Panc1 (cell line): ENCODE measurements around the gene ALS2CL. TPM values are rescaled to one million over a fixed set of nuclear protein-coding genes. Genes with fewer than 3 reads are reported as not detected.

Experiments used
- ATAC-seq: fragments of 200-7000 bp; cut with Tn5 transposase; 2 replicates; pipeline ENCODE4 v1.9.1; 2020; ENCODE audit warnings: mild to moderate bottlenecking, moderate library complexity
- BruUV-seq: library from RNA; stranded (reverse); fragments of 400-500 nt; replicated peaks from 2 replicates; lab custom pipeline; 2021; lab: Mats Ljungman, UMichigan
- CTCF ChIA-PET: fragments of 300-600 bp; sonication (Branson Sonifier 250); formaldehyde crosslinking; loops from one replicate; lab custom pipeline; 2022; ENCODE audit warnings: antibody characterized with exemption; lab: Charles Lee
- POLR2A ChIA-PET: fragments of 300-600 bp; sonication (Branson Sonifier 250); formaldehyde crosslinking; loops from one replicate; lab custom pipeline; 2022; ENCODE audit warnings: antibody characterized with exemption; lab: Charles Lee
- DNase-seq: peaks from one replicate; pipeline ENCODE4 v3.0.0-alpha.2; 2010; ENCODE audit warnings: low read depth, low spot score
- H3K27ac ChIP-seq: 2 replicates; pipeline ENCODE4 v1.5.1; 2011; ENCODE audit warnings: mild to moderate bottlenecking, low read length, inconsistent platforms
- H3K27me3 ChIP-seq: fragments of 200-500 bp; sonication (Bioruptor generic); 2 replicates; pipeline ENCODE4 v1.6.0; 2014; ENCODE audit warnings: low read length, inconsistent platforms; ENCODE audit not compliant: control insufficient read depth, insufficient read depth
- H3K36me3 ChIP-seq: fragments of 200-500 bp; sonication (Bioruptor generic); 2 replicates; pipeline ENCODE4 v1.5.1; 2014; ENCODE audit warnings: inconsistent platforms, mild to moderate bottlenecking, low read length, moderate library complexity; ENCODE audit not compliant: control insufficient read depth, insufficient read depth
- H3K4me1 ChIP-seq: 2 replicates; pipeline ENCODE4 v1.5.1; 2011; ENCODE audit warnings: inconsistent platforms, mild to moderate bottlenecking, low read length, moderate library complexity; ENCODE audit not compliant: control insufficient read depth, insufficient read depth
- H3K4me3 ChIP-seq, 2 experiments: 2 replicates each; pipeline ENCODE4 v1.5.1; 2011 to 2012; ENCODE audit warnings: low read depth in 2 of 2, low read length in 2 of 2, mild to moderate bottlenecking in 2 of 2, inconsistent platforms in 1 of 2, moderate library complexity in 1 of 2
- H3K9me3 ChIP-seq: fragments of 200-500 bp; sonication (Bioruptor generic); 2 replicates; pipeline ENCODE4 v1.5.1; 2014; ENCODE audit warnings: low read depth, mild to moderate bottlenecking, inconsistent platforms, low read length, moderate library complexity; ENCODE audit not compliant: control insufficient read depth, insufficient read depth
- POLR2AphosphoS5 ChIP-seq: IDR thresholded peaks from 2 replicates; pipeline ENCODE4 v1.6.1; 2012; ENCODE audit warnings: mild to moderate bottlenecking, low read depth, low read length, moderate library complexity
- REST ChIP-seq, 2 experiments: IDR thresholded peaks; 2 replicates each; pipeline ENCODE4 v1.6.1; 2011 to 2012; ENCODE audit warnings: low read depth in 2 of 2, control low read depth in 1 of 2, low read length in 1 of 2, mild to moderate bottlenecking in 1 of 2, moderate library complexity in 1 of 2; ENCODE audit not compliant: insufficient read depth in 1 of 2
- TCF7L2 ChIP-seq: IDR thresholded peaks from 2 replicates; pipeline ENCODE4 v1.6.1; 2011; ENCODE audit warnings: mild to moderate bottlenecking, low read depth, low read length, inconsistent platforms
- in situ Hi-C: cut with HindIII; loops from 2 replicates; pipeline ENCODE4 v1.10.0; 2016; ENCODE audit warnings: low sequenced_read_pairs, low pct_unique_long_range_greater_than_20kb
- intact Hi-C: fragments of 100-400 bp; cut with micrococcal nuclease; formaldehyde crosslinking; loops from one replicate; pipeline ENCODE4 v1.10.0; 2022; ENCODE audit not compliant: unreplicated experiment
- total RNA-seq: library from RNA; stranded (reverse); gene quantifications from one replicate; pipeline ENCODE4 v1.2.1, GENCODE V29; 2021; ENCODE audit not compliant: unreplicated experiment
- TF ChIP-seq, protein P1 (sequence below): fragments of 450-650 bp; IDR thresholded peaks from 2 replicates; pipeline ENCODE4 v1.5.1; 2017; ENCODE audit warnings: mild to moderate bottlenecking

Gene ALS2CL
- total RNA-seq, 1 experiment from 2014 or later: 2.7 TPM

GRCh38 chr3:46709157-46709654, 15.7 kb upstream of the ALS2CL start:
- H3K4me3 ChIP-seq: no peak overlapping the region
- CTCF ChIA-PET: interaction anchor here (1.2 kb wide), 1 partner anchor 200 kb away, joined by 3 read pairs; no protein-coding TSS in a partner anchor
- BruUV-seq: no TSS peak
- in situ Hi-C loops: no loop called here
- DNase-seq (no peak), ATAC-seq (no peak)
- H3K36me3 ChIP-seq: no peaks in the 10 kb centered on the region
- no peak for TF ChIP-seq POLR2AphosphoS5
- TF ChIP-seq, protein P1, sequence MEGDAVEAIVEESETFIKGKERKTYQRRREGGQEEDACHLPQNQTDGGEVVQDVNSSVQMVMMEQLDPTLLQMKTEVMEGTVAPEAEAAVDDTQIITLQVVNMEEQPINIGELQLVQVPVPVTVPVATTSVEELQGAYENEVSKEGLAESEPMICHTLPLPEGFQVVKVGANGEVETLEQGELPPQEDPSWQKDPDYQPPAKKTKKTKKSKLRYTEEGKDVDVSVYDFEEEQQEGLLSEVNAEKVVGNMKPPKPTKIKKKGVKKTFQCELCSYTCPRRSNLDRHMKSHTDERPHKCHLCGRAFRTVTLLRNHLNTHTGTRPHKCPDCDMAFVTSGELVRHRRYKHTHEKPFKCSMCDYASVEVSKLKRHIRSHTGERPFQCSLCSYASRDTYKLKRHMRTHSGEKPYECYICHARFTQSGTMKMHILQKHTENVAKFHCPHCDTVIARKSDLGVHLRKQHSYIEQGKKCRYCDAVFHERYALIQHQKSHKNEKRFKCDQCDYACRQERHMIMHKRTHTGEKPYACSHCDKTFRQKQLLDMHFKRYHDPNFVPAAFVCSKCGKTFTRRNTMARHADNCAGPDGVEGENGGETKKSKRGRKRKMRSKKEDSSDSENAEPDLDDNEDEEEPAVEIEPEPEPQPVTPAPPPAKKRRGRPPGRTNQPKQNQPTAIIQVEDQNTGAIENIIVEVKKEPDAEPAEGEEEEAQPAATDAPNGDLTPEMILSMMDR: no peak
- no peak for TF ChIP-seq REST (IDR thresholded peaks at IDR 0.05; ENCODE audit: insufficient read depth in 1 of 2, low read depth in 2 of 2, low read length in 1 of 2)
- no peak for TF ChIP-seq TCF7L2
- H3K27me3 ChIP-seq: no peaks in the 10 kb centered on the region
- POLR2A ChIA-PET: no interaction called here
- peaks cover 6% of the 10 kb centered on the region; the same call in 1 of the 2 replicates for H3K4me1 ChIP-seq
- H3K9me3 ChIP-seq: no peaks in the 10 kb centered on the region
- no peak overlapping the region for H3K27ac ChIP-seq
- intact Hi-C loops: no loop called here

- DNase-seq (no peak), ATAC-seq (no peak)
- in situ Hi-C loops (no loop called here), intact Hi-C loops (no loop called here)
- Histone ChIP-seq H3K4me1 (no peaks in the 10 kb centered on the region), H3K27ac (no peak overlapping the region), H3K27me3 (no peaks in the 10 kb centered on the region), H3K9me3 (no peaks in the 10 kb centered on the region), H3K36me3 (no peaks in the 10 kb centered on the region), H3K4me3 (no peak overlapping the region)
- no peak for TF ChIP-seq POLR2AphosphoS5
- no peak for TF ChIP-seq REST (IDR thresholded peaks at IDR 0.05; ENCODE audit: insufficient read depth in 1 of 2, low read depth in 2 of 2, low read length in 1 of 2)
- ChIA-PET POLR2A (no interaction called here), CTCF (interaction anchor here (1.2 kb wide), 1 partner anchor 201 kb away, joined by 3 read pairs; no protein-coding TSS in a partner anchor)
- no TSS peak for BruUV-seq
These were observed 15.1 kb upstream of the ALS2CL start for GRCh38 chr3:46708401-46709156.
